SH-SY5Y (cell line): ENCODE measurements around the gene ZNF22.

Experiments used
- GATA2 ChIP-seq: IDR thresholded peaks from 2 replicates; pipeline ENCODE4 v1.6.1; 2011; ENCODE audit warnings: mild to moderate bottlenecking, low read depth, low read length
- GATA3 ChIP-seq: IDR thresholded peaks from 2 replicates; pipeline ENCODE4 v1.6.1; 2011; ENCODE audit warnings: low read depth, mild to moderate bottlenecking, low read length, moderate library complexity

DNA sequence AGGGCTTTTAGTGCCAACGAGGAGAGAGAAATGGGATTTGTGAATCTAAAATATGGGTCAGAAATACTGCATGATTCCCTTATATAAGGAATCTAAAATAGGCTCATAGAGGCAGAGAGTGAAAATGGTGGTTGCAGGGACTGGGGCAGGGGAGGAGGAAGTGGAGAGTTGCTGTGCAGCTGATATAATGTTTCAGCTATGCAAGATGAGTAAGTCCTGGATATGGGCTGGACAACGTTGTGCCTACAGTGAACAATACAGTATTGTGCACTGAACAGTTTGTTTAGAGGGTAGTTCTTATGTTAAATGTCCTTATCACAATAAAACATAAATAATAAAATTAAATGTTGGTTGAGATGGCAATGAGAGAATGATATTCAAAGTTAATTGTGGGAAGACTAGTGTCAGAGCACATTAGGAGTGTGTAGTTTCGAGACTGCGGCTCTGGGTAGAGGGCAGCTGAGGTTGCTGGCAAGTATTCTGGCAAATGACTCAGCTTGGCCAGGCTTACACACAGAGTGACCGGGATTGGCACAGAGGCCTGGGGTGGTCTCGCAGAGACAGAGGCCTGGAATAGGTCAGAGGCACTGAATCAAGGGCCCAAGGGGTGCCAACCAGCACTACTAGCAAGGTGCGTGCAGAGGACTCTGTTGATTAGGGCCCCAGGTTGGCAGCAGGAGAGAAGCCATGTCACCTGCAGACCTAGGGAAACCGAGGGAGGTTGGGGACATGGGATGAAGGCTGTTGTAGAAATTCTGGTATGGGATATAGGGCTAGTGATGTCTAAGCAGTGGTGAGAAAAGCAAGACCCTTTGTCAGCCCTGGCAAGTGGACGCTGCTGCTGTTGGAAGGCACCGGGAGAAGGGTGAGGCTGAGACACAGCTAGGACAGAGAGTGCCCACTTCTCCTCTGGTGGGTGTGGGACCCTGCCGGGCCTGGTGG, 19.3 kb upstream of the ZNF22 start:
- no peak for TF ChIP-seq GATA2
- no peak for TF ChIP-seq GATA3
